Peyer's patch (tissue), 4 donors: ENCODE data around the gene DLG3.
A peak's percentile ranks its signal among the peaks of the same experiment; 100 is the strongest.

Experiments
- POLR2A ChIP-seq, 2 donors: fragments of 450-650 bp; IDR thresholded peaks; one replicate each; pipeline ENCODE4 v1.5.1; 2017; ENCODE audit warnings: antibody characterized with exemption in 2 of 2, mild to moderate bottlenecking in 2 of 2, moderate library complexity in 2 of 2
- TF ChIP-seq, protein P1 (sequence below), 6 experiments: fragments of 450-650 bp in 4 of 6; fragments of 200-600 bp in 2 of 6; sonication (generic) in 1 of 6; IDR thresholded peaks; one replicate each; pipeline ENCODE4 v1.5.1; 2017 to 2019; ENCODE audit warnings: antibody characterized with exemption in 6 of 6, mild to moderate bottlenecking in 3 of 6, moderate library complexity in 1 of 6

DNA sequence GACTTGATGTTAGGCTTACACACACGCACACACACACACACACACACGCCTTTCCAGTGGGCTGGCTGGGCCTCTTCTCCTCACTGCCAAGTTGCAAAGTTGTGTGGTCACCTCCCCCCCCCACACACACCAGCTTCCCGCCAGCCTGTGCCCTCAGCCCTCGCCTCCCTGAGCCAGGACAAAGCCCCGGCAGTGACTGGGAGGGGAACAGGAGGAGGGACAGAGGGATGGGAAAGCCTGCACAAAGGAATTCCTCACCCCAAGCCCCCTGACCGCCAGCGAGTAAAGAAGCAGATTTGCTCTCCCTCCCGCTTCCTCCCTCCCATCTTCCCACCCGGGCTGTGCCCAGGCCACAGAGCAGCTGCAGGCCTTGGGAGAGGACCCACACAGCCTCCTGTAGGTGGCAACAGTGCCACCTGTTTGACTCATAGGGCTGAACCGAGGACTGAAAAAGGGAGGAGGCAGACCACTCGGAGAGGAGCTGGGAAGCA lies 21.7 kb upstream of the DLG3 start, which contains the start of gene GDPD2:
- TF ChIP-seq, protein P1, sequence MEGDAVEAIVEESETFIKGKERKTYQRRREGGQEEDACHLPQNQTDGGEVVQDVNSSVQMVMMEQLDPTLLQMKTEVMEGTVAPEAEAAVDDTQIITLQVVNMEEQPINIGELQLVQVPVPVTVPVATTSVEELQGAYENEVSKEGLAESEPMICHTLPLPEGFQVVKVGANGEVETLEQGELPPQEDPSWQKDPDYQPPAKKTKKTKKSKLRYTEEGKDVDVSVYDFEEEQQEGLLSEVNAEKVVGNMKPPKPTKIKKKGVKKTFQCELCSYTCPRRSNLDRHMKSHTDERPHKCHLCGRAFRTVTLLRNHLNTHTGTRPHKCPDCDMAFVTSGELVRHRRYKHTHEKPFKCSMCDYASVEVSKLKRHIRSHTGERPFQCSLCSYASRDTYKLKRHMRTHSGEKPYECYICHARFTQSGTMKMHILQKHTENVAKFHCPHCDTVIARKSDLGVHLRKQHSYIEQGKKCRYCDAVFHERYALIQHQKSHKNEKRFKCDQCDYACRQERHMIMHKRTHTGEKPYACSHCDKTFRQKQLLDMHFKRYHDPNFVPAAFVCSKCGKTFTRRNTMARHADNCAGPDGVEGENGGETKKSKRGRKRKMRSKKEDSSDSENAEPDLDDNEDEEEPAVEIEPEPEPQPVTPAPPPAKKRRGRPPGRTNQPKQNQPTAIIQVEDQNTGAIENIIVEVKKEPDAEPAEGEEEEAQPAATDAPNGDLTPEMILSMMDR (IDR thresholded peaks at IDR 0.05) = peak in 3 of 6 experiments; percentile 51 to 61 (median 55)
- peak; percentile 13 to 17 for TF ChIP-seq POLR2A (IDR thresholded peaks at IDR 0.05)
